Measurements from ENCODE around the gene UBR3.

UBR3 gene

DNA sequence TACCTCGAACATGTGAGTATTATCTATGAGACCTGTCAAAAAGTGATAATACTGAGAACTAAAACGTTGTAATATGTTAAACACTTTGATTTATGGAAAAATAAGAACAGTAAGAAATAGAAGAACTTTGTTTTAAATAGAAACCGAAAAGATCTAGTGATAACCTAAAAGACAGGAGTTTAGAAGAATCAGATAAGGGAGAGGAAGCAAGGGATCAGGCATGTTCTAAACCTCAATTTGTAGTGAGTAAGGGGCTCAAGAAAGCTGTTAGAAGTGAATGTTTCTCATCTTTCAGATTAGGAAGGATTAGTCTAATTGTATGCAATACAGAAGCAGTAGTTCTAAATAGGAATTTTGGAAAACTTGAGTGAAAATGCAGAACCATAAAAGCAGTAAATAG is 182.0 kb downstream of the UBR3 start:
- DNase-seq: no peak

DNA sequence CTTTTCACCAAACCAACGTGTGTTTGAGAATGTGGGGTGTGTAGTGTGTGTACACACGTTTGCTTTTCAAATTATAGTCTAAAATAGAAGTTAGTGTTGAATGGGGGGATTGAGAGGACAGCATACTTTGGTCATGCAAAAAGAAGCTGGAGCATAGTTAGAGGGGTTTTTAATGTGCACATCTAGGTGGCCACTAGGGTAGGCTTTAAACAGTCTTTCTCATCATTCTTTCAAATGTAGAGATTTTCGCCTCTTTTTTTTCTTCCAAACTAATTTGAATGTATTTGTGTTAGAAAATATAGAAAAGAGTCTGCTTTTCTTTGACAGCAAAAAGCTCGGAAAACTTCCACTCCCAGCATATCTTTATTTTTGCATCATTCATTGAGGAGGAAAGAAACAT is 185.5 kb downstream of the UBR3 start:
- no peak for DNase-seq

DNA sequence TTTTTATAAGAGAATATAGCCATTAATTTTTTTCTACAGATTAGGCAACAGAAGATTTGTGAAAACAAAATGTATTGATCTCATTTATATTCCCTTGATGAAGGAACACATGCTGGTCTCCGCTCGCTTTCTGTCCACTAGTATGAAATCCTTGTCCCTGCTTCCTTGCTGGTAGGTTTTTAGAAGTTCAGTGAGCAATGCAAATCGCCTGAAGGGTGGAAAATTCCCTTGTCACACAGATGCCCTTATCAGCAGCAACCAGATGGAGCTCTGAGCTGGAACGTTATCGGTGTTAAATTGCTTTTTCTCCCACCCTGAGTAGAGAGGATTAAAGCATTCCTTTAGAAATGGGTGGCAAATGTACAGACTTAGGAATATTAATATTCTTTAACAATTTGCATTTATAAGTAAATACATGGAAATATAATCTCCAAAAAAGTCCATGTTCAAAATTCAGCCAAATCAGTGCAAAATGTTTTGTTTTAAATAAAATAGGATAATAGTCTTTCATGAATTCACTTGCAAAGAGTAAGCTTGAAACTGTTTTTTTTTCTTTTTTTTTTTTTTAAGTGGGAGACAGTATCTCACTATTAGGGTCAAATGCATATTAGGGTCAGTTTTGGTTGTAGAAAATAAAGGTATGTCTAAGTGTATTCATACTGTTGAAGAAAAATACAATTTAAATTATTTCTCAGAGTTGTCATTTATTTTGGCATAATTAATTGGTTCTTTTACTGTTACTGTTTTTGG is 186.7 kb downstream of the UBR3 start:
- no peak for DNase-seq

DNA sequence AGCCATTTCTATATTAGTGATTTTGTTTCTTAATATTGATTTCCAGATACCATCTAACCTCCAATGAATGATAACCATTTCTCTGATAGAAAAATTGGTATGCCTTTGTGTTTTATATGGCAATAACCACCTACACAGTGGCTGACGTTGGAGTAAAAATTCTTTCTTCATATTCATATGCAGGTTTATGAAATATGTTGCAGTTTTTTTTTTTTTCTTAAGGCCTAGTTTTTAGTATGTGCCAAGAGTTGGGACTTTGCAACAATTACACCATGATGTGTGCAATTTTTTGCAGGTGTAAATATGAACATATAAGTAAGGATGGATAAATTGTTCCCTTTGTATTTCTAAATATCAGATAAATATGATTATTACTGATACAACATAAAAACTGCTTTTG is 187.5 kb downstream of the UBR3 start:
- no peak for DNase-seq

DNA sequence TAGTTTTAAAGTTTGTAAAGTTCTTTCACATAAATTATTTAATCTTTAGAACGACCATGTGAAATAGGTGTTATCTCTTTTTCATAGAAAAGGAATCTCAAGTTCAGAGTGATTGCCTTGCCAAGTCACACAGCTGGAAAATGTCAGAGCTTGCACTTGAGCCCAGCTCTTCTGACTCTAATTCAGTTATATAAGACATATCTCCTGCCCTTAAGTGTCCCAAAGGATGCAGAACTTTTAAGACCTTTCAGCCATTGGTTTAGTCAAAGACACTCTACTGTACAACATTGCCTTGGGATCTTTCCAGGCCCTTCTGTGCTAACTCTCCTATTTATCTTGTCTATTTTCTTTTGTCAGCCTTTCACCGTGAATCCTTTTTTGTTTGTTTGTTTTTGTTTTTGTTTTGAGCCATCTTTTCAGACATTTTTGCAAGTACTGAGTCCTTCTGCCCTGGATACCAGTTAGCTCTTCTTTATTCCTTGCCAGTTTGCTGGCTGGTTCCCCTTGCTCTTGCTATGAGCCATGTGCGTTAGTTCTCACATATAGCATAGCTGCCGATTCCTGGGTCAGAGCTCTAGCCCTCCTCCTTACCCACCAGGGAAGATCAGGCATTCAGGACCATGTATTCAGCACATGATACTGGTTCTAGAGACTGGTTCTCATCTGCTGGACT is 190.7 kb downstream of the UBR3 start:
- no peak for DNase-seq

DNA sequence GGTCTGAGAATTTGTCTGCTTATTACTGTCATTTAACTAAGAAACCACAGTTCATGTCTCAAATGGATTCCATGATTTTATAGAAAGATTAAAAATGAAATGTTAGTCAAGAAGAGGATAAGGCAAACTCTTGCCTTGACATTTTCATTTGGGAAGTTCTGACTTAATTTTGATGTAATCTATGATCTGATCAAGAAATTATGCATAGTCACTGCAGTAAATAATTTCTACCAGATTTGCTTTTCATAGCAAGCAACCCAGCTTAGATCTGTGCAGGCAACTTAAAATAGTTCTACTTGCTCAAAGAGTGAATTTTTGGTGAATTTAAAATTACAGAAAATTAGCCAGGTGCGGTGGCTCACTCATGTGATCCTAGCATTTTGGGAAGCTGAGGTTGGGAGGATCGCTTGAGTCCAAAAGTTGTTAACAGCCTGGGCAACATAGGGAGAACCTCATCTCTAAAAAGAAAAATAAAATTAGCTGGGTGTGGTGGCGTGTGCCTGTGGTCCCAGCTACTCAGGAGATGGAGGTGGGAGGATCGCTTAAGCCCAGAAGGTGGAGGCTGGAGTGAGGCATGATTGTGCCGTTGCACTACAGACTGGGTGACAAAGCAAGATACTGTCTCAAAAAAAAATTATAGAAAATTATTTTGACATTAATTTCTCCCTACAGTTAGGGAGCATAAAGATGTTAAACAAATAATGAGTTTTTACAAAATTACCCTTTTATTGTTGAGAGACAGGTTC is 192.0 kb downstream of the UBR3 start:
- DNase-seq: no peak

DNA sequence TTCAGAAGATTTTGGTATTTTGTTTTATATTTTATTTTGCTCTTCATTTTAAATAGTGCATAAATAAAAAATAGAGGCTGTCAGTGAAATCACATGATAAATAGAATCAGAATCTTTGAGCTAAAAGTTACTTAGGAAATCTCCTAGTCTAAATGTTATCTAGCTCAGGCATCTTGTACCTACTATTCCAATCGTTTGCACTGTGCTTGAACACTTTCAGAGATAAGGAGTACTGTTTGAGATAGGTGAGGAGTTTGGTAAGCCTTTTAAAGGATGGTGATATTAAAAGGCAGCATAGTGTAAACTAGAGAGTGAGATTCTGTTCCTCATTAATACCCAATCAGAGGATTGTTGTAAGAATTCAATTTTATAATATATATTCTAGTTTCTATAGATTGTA is 193.5 kb downstream of the UBR3 start:
- DNase-seq: no peak

DNA sequence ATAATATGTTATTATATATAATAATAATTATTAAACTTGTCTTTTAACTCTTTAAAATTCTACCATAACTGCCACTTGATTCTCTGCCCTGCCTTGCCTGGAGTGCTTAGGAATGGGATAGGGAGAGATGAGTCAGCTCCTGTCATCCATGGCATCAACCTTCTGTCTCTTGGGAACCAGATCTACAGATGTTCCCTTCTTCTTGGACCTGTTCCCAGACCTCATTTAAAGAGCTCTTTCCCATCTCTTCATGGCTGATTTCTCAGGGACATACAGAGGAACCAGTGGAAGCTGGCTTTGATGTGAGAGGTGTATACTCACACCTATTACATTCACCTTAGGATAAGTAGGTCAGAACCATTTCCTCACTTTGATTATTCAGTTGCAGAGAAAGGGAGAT is 195.4 kb downstream of the UBR3 start:
- no peak for DNase-seq

DNA sequence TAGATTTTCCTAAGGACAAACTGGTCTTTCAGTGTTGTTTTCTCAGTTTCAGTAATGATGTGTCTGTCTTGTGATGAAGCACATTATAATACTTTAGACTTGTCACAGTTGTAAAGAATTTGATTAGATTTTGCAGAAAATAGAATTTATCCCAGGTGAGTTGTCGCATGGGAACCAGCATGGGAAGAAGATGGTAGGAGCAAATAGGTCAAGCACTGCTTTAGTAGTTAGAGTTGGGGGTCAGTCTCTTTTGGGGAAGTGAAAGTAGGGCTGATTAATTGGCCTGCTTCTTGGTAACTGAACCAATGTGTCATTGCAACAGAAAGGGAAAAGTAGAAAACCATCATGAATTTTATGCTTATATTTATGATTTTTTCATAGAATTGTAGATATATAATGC is 197.5 kb downstream of the UBR3 start:
- DNase-seq: no peak

DNA sequence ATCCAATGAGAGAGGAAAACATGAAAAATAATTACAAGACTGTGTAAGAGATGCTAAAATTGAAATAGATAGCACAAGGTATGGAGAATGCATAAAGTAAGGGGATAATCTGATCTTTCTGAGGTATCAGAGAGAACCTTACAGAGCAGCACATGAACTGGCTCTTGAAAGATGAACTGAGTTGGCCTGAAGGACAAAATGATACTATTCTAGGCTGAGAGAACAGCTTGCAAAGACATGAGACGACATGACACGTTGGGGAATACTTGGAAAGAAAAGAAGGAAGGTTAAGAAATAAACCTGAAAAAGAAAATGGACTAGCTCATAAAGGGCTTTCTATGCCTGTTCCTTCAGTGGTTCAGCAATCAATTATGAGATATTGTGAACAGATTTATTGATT is 198.0 kb downstream of the UBR3 start:
- DNase-seq: no peak

DNA sequence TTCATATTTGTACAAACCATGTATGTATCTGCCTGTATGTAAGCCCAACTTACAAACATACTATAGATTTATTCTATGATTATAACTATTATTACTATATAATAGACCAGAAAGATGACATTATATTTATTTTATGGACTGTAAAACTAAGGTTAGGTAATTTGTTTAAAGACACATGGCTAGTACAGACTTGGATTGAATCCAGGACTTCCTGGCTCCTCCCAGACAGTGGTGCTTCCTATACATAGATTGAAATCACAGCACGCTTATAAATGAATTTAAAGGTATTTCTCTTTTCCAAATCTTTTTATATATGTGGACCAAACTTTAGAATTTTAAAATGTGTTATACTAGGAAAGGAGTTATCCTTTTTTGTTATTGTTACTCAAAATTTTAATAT is 199.1 kb downstream of the UBR3 start:
- DNase-seq: no peak

DNA sequence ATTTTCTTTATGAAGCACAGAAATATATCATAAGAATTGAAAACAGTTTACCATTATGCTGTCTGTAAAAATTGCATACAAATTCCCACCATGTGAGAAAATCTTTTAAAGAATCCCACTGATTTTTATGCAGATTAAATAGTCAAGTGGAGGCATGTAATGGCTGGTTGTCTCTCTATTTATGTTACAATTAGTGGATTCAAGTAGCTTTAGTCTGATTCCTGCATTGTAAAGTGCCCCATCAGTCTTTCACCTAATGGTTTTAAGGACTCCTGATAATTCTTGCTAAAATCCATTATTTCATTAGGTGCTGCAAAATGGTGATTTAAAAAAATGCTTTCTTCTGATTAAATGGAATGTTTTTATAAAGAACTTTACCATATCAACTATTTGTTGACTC is 202.3 kb downstream of the UBR3 start:
- DNase-seq: no peak

DNA sequence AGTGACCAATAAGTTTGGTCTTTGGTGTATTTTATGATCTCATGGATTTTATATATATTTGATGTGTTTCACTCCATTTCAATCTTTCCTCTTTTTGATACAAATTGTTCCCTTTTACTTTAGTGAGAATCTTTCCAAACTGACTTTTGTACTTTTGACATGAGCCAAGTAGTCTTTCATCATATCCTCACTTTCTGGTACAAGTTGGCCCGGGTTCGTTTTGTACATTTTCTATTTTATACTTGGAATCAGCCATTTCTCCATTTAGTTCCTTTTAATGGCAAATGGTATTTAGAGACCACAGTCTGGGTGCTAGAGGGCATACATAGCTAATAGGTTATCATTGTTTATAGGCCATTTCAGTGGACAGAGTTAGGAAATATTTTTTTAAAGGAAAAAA is 202.8 kb downstream of the UBR3 start:
- DNase-seq: no peak

DNA sequence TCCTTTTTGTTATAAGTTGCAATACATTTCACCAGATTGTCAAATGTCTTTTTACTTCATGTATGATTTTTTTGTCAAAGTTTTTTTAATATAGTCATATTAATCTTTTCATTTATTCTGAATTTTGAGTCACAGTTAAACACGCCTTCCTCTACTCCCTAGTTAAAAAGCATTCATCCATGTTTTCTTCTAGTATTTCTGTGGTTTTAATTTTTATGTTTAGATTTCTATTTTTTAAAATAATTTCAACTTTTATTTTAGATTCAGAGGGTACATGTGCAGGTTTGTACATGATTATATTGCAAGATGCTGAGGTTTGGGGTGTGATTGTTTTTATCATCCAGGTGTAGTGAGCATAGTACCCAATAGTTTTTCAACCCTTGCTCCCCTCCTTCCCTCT is 204.0 kb downstream of the UBR3 start:
- DNase-seq: no peak

DNA sequence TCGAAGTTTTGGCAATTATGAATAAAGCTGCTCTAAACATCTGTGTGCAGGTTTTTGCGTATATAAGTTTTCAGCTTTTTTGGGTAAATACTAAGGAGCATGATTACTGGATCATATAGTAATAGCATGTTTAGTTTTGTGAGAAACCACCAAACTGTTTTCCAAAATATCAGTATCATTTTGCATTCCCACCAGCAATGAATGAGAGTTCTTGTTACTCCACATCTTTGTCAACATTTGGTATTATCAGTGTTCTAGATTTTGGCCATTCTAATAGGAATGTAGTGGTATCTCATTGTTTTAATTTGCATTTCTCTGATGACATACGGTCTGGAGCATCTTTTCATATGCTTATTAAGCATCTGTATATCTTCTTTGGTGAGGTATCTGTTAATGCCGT is 207.3 kb downstream of the UBR3 start:
- no peak for DNase-seq

DNA sequence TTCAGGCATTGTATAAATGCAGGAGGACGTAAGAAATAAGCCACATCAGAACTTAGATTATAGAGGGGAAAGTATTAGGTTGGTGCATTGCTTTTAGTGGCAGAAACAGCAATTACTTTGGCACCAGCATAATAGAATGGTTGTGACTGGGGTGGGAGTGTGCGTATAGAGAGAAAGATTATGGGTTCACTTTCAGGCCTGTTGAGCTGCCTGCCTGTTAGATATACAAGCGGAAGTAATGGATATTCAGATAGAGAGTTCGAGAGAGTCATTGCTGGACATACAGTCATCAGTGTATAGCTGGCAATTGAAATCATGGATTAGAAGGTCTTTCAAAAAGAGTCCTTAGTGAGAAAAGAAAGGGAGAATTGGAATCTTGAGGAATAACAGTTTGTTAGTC is 211.5 kb downstream of the UBR3 start:
- no peak for DNase-seq

DNA sequence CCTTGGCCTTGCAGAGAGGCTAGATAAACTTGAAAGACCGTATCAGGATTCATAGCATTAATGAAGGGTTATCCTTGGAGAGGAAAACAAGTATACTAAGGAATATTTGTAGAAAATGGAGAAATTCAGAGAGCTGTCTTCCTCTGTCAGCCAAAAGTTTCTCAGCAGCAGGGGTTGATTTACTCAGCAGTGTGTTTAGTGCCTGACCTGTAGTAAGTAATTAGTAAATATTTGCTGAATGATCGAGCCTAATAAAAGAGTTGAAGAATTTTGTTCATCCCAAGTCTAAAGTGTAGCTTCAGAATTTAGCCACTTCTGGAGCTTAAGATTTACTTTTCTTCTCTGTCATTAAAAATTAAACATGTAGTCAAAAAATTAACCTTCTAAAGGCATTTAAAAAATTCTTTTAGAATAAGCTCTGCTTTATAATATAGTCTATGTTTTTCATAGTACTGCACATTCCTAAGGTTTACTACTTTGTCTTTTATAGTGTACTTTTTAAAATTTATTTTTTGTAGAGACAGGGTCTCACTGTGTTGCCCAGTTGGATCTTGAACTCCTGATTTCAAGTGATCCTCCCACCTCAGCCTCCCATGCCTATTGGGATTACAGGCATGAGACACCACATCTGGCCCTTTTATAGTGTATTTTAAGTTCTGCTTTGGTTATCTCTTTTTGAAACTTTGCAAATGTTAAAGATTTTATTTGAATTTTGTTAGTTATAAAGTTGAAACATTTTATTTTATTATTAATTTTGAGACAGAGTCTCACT is 212.3 kb downstream of the UBR3 start:
- no peak for DNase-seq

DNA sequence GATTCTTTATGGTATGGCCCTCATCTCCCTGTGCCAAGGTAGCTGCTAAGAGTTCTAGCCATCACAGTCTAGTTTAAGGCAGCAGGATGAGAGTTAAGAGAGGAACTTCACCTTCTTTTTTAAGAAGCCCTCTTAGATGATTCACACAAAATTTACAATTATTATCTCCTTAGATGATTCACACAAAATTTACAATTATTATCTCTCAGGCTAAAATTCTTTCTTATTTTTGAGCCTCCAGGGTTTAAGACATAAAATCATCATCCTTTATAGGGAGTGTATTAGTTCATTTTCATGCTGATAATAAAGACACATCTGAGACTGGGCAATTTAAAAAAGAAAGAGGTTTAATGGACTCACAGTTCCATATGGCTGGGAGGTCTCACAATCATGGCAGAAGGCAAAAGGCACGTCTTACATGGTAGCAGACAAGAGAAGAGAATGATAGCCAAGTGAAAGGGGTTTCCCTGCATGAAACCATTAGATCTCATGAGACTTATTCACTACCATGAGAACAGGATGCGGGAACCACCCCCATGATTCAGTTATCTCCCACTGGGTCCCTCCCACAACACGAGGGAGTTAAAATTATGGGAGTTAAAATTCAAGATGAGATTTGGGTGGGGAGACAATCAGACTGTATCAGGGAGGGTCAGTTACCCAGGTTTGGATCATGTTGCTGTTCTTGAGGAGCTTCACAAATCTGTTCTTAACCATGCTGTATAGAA is 217.7 kb downstream of the UBR3 start:
- no peak for DNase-seq

DNA sequence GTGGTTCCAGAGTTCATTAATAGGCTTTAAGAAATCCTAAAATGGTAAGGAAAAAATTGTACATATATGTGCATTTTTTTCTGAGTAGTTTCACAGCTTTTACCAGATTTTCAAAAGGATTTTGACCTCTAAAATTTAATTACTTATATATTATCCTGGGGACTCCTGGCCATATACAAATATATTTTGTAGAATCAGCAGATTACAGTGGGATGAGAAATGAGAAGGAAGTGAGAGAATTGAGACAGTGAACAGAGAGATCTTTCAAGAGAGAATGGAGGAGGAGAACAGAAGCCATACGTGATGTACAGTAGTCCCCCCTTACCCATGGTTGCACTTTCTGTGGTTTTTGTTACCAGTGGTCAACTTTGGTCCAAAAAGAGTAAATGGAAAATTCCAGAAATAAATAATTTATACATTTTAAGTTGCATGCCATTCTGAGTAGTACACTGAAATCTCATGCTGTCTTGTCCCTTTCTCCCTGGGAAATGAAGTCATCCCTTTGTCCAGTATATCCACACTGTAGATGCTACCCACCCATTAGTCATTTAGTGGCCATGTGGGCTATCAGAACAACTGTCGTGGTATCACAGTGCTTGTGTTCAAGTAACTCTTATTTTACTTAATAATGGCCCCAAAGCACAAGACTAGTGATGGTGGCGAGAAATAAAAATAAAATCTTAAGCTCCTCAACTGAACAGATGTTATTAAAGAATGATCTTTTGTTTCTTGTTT is 220.2 kb downstream of the UBR3 start:
- DNase-seq: no peak

DNA sequence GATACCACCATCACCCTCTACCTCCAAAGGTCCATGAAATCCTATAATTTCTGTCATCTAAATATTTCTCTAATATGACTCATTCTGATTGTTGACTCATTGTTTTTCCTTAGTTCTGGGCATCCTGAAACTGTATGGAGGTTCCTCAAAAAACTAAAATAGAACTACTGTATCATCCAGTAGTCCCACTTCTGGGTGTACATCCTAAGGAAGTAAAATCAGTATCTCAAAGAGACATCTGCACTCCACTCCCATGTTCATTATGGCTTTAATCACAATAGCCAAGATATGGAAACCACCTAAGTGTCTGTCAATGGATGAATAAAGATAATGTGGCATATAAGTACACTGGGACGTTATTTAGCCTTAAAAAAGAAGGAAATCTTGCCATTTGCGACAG is 224.9 kb downstream of the UBR3 start:
- no peak for DNase-seq

DNA sequence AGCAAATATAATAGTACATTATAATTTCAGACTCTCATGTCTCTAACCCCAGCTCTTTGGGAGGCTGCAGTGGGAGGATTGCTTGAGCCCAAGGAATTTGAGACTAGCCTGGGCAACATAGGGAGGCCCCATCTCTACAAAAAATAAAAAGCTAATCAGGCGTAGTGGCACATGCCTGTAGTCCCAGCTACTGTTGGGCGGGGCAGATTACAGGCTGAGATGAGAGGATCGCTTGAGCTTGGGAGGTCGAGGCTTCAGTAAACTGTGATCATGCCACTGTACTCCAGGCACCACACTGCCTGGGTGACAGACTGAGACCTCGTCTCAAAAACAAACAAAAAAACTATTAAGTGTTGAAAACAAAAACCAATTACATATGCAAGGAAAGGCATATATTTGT is 227.7 kb downstream of the UBR3 start:
- no peak for DNase-seq

DNA sequence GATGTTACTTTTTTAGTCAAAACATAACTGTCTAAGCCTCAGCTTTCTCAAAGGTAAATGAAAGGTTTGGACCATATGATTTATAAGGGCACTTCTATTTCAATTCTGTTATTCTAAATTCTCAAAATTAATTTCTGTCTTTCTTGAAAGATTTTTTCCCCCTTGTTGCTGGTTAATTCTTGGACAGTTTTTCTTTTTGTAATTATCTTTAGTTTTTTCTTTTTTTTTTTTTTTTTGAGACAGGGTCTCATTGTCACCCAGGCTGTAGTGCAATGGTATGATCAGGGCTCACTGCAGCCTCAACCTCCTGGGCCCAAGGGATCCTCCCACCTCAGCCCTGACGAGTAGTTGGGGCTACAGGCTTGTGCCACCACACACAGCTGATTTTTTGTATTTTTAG is 229.6 kb downstream of the UBR3 start:
- no peak for DNase-seq

Data from stimulated activated CD4-positive, alpha-beta T cell treated with anti-CD3 and anti-CD28 coated beads, Interleukin-15, amount 100 ng/mL, for 24 hours (primary cell).